ENCODE results near the gene DTNA. TPM values are rescaled to one million over a fixed set of nuclear protein-coding genes. Genes with fewer than 3 reads are reported as not detected.
"Not testable (repeated sequence)": the region's sequence is repeated elsewhere in the genome, so short reads cannot be mapped to it uniquely, and the experiment has no call there.

Gene DTNA
- total RNA-seq, 5 donors from 2014 or later (not counting 1 experiment from before 2014, with no cell fraction given): 0.18 TPM; not detected in 4

DNA sequence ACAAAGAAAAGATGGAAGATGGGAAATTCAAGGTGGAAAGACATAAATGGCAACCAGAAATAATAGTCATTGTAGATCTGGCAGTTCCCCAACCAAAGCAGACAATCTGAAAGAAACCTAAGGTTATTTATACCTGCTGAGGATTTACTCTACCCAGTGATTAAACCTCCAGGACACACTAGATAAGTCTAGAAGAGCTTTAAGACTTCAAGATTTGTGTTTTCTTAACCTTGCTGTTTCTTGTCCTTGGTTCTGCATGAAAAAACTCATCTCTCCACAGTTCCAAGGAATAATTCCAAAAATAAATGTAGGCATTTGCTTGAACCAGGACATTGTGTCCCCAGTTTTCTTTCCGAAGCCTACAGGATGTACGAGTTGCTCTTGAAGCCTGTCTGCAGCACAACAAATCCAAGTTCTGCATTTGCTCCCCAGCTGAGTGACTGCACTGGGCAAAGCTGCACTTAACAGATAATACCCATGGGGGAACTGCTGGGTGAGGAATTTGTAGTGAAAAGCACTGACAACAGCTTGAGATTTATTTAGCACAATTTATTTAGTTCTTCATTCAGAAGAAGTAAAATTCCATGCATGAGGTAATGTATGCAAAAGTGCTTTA, 19.8 kb downstream of the DTNA start:
- Mint-ChIP-seq H3K4me1 (peaks cover 0 to 5% (median 4%) of the 10 kb centered on the region in 3 donors), H3K4me3 (no peak overlapping the region), H3K9me3 (no peaks in the 10 kb centered on the region), H3K27ac (no peak overlapping the region), H3K27me3 (peaks cover 0 to 4% of the 10 kb centered on the region in 2 donors), H3K36me3 (no peaks in the 10 kb centered on the region)
- no peak overlapping the region for H3K27ac ChIP-seq (ENCODE audit: low read length)
- WGBS (ENCODE audit: insufficient coverage): 23% methylated on average over 2 of the region's 2 CpGs
- no peak for DNase-seq
- no peaks in the 10 kb centered on the region for H3K4me1 ChIP-seq (ENCODE audit: control insufficient read depth in 1 of 2, extremely low read depth in 1 of 2, insufficient read depth in 2 of 2, low read length in 2 of 2)
- H3K27me3 ChIP-seq (replicated peaks in 1 of 2; ENCODE audit: control insufficient read depth in 2 of 2, extremely low read depth in 1 of 2, insufficient read depth in 2 of 2, low read length in 1 of 2): peaks cover 0 to 6% of the 10 kb centered on the region in 2 experiments
- ATAC-seq (replicated peaks in 1 of 4): no peak
- H3K4me3 ChIP-seq (ENCODE audit: control insufficient read depth in 1 of 2, extremely low read depth in 1 of 2, low read length in 1 of 2): no peak overlapping the region
- POLR2A ChIA-PET: no interaction called here
- no peaks in the 10 kb centered on the region for H3K9me3 ChIP-seq
- CTCF ChIA-PET: interaction anchor here in 1 of 2 donors (0.5 kb wide), 1 partner anchor 37 kb away, joined by 4 read pairs; no protein-coding TSS in a partner anchor
- H3K36me3 ChIP-seq (ENCODE audit: control insufficient read depth in 2 of 2, extremely low read depth in 1 of 2, insufficient read depth in 1 of 2, low read length in 1 of 2): no peaks in the 10 kb centered on the region

DNA sequence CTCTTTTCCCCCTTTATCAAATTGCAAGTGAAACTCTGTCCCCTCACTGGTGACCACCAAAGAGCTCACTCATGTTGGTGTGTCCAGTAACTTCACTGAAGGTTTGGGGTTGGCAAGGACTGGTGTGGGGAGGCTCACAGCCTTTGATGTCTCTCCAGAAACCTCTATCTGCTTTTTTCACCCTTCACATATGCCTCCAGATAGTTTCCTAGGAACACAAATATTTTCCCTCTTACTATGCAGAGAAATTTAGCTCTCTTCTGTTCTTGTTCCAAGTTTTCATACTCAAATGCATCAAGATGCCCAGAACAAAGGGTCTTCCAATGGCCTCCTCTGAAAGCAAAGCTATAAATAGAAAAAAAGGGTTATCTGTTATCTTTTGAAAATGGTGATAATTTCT, 20.7 kb downstream of the DTNA start:
- Mint-ChIP-seq H3K36me3 (no peaks in the 10 kb centered on the region), H3K9me3 (no peaks in the 10 kb centered on the region), H3K27me3 (peaks cover 0 to 6% of the 10 kb centered on the region in 2 donors), H3K27ac (no peak overlapping the region), H3K4me1 (peaks cover 0 to 5% (median 4%) of the 10 kb centered on the region in 3 donors), H3K4me3 (no peak overlapping the region)
- Histone ChIP-seq H3K9me3 (no peaks in the 10 kb centered on the region), H3K27me3 (replicated peaks in 1 of 2; ENCODE audit: control insufficient read depth in 2 of 2, extremely low read depth in 1 of 2, insufficient read depth in 2 of 2, low read length in 1 of 2) (peaks cover 0 to 6% of the 10 kb centered on the region in 2 experiments), H3K36me3 (ENCODE audit: control insufficient read depth in 2 of 2, extremely low read depth in 1 of 2, insufficient read depth in 1 of 2, low read length in 1 of 2) (no peaks in the 10 kb centered on the region), H3K4me3 (ENCODE audit: control insufficient read depth in 1 of 2, extremely low read depth in 1 of 2, low read length in 1 of 2) (no peak overlapping the region), H3K27ac (ENCODE audit: low read length) (no peak overlapping the region), H3K4me1 (ENCODE audit: control insufficient read depth in 1 of 2, extremely low read depth in 1 of 2, insufficient read depth in 2 of 2, low read length in 2 of 2) (no peaks in the 10 kb centered on the region)
- POLR2A ChIA-PET: interaction anchor here in 1 of 2 donors (0.5 kb wide), 1 partner anchor 1669 kb away, joined by 12 read pairs; no protein-coding TSS in a partner anchor
- DNase-seq (no peak), ATAC-seq (replicated peaks in 1 of 4) (no peak)
- CTCF ChIA-PET: no interaction called here

DNA sequence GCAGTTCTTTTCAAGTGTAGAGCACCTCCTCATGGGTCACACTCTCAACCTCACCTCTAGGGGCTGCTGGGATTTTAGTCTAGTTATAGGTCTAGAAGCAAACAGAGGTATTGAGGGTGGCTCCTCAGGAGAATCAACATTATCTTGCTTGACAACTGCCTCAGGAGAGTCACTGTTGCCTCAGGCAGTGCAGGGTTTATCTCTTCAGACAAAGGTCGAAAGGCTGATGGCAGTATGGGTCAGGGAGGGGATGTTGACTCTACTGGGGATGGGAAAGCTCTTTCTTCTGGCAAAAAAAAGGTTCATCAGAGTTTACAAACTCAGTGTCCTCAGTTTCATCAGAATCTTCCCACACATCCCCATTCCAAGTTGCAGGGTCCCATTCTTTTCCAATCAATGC, 24.0 kb downstream of the DTNA start:
- ChIA-PET POLR2A (interaction anchor here in 1 of 2 donors (0.7 kb wide), 1 partner anchor 113 kb away, joined by 4 read pairs; no protein-coding TSS in a partner anchor), CTCF (no interaction called here)
- H3K36me3 Mint-ChIP-seq: no peaks in the 10 kb centered on the region
- Histone ChIP-seq H3K27me3 (replicated peaks in 1 of 2; ENCODE audit: control insufficient read depth in 2 of 2, extremely low read depth in 1 of 2, insufficient read depth in 2 of 2, low read length in 1 of 2) (no peaks in the 10 kb centered on the region), H3K4me1 (ENCODE audit: control insufficient read depth in 1 of 2, extremely low read depth in 1 of 2, insufficient read depth in 2 of 2, low read length in 2 of 2) (no peaks in the 10 kb centered on the region), H3K36me3 (ENCODE audit: control insufficient read depth in 2 of 2, extremely low read depth in 1 of 2, insufficient read depth in 1 of 2, low read length in 1 of 2) (no peaks in the 10 kb centered on the region), H3K4me3 (ENCODE audit: control insufficient read depth in 1 of 2, extremely low read depth in 1 of 2, low read length in 1 of 2) (no peak overlapping the region), H3K27ac (ENCODE audit: low read length) (no peak overlapping the region), H3K9me3 (no peaks in the 10 kb centered on the region)
- H3K27ac Mint-ChIP-seq: no peak overlapping the region
- ATAC-seq (replicated peaks in 1 of 4): no peak
- no CpG with 5 or more reads among the region's 1 CpG for WGBS (ENCODE audit: insufficient coverage)
- peaks cover 0 to 8% of the 10 kb centered on the region in 2 donors for H3K27me3 Mint-ChIP-seq
- H3K4me1 Mint-ChIP-seq: peaks cover 0 to 5% (median 4%) of the 10 kb centered on the region in 3 donors
- DNase-seq: no peak
- no peaks in the 10 kb centered on the region for H3K9me3 Mint-ChIP-seq
- no peak overlapping the region for H3K4me3 Mint-ChIP-seq

DNA sequence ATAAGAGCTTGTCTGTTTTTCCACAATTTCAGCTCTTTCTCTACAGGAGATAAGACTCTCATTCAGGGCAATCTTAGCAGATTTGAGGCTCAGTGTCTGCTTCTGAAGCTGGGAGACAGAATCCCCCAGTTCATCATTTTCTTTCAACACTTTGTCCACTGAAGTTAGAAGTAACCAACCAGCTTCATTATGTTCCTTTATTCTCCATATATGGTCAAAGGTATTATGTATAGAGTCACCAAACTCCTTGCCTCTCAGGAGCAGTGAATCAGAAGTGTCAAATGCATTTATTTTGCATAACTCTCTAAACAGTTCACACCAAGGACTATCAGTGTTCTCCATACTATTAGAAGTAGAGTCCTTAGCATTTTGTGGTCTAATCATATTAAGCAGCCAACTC, 24.4 kb downstream of the DTNA start:
- H3K4me3 ChIP-seq (ENCODE audit: control insufficient read depth in 1 of 2, extremely low read depth in 1 of 2, low read length in 1 of 2); DNase-seq; H3K36me3 ChIP-seq (ENCODE audit: control insufficient read depth in 2 of 2, extremely low read depth in 1 of 2, insufficient read depth in 1 of 2, low read length in 1 of 2); H3K4me1 ChIP-seq (ENCODE audit: control insufficient read depth in 1 of 2, extremely low read depth in 1 of 2, insufficient read depth in 2 of 2, low read length in 2 of 2); H3K27me3 Mint-ChIP-seq; CTCF ChIA-PET; H3K36me3 Mint-ChIP-seq; H3K4me1 Mint-ChIP-seq; POLR2A ChIA-PET; H3K27ac Mint-ChIP-seq; H3K9me3 ChIP-seq; H3K9me3 Mint-ChIP-seq; H3K27me3 ChIP-seq (replicated peaks in 1 of 2; ENCODE audit: control insufficient read depth in 2 of 2, extremely low read depth in 1 of 2, insufficient read depth in 2 of 2, low read length in 1 of 2); ATAC-seq (replicated peaks in 1 of 4); H3K27ac ChIP-seq (ENCODE audit: low read length); H3K4me3 Mint-ChIP-seq: not testable (repeated sequence)

DNA sequence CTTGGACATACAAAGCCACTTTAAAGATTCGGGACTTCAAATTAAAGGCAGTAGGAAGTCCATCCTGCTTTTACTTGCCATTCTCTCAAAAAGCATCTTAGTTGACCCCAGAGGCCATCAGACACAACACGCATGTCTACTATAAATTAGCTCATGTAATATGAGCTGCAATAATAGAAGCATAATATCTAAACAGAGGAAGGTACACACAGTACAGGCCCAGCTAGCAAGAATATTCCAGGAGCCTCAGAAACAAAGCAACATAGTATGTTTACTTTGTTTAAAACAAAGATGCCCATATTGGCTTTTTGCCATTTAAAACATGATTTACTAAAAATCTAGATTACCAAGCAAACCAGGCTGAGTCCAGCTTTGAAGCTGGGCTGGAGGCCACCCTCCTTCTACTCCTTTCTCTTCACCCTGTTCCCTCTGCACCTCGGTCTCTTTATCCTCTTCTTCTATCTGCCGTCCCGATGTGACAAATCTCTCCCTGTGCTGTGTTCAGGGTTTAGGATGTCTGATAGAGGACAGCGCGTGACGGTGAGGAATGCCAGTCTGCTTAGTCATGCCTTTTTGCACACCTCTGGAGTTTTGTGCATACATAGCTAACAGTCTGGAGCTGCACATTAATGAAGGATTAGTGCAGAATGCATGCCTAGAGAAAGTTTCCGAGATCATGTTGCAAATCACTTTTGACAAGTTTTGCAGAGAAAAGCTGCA, 28.2 kb downstream of the DTNA start:
- Mint-ChIP-seq H3K9me3 (no peaks in the 10 kb centered on the region), H3K36me3 (no peaks in the 10 kb centered on the region), H3K27ac (no peak overlapping the region), H3K27me3 (peaks cover 2 to 7% of the 10 kb centered on the region in 2 donors), H3K4me1 (no peaks in the 10 kb centered on the region), H3K4me3 (no peak overlapping the region)
- H3K27me3 ChIP-seq (replicated peaks in 1 of 2; ENCODE audit: control insufficient read depth in 2 of 2, extremely low read depth in 1 of 2, insufficient read depth in 2 of 2, low read length in 1 of 2): no peaks in the 10 kb centered on the region
- no peak overlapping the region for H3K27ac ChIP-seq (ENCODE audit: low read length)
- ChIA-PET POLR2A (no interaction called here), CTCF (no interaction called here)
- no peak for ATAC-seq (replicated peaks in 1 of 4)
- H3K4me1 ChIP-seq (ENCODE audit: control insufficient read depth in 1 of 2, extremely low read depth in 1 of 2, insufficient read depth in 2 of 2, low read length in 2 of 2): no peaks in the 10 kb centered on the region
- no peaks in the 10 kb centered on the region for H3K9me3 ChIP-seq
- H3K36me3 ChIP-seq (ENCODE audit: control insufficient read depth in 2 of 2, extremely low read depth in 1 of 2, insufficient read depth in 1 of 2, low read length in 1 of 2): no peaks in the 10 kb centered on the region
- 93% methylated on average over 5 of the region's 9 CpGs for WGBS (ENCODE audit: insufficient coverage)
- H3K4me3 ChIP-seq (ENCODE audit: control insufficient read depth in 1 of 2, extremely low read depth in 1 of 2, low read length in 1 of 2): no peak overlapping the region
- DNase-seq: no peak

GRCh38 chr18:34740101-34740500, 30.0 kb downstream of the DTNA start:
- no peaks in the 10 kb centered on the region for H3K4me1 Mint-ChIP-seq
- no peaks in the 10 kb centered on the region for H3K9me3 Mint-ChIP-seq
- no peak for DNase-seq
- H3K27ac Mint-ChIP-seq: no peak overlapping the region
- no peak for ATAC-seq (replicated peaks in 1 of 4)
- H3K4me1 ChIP-seq (ENCODE audit: control insufficient read depth in 1 of 2, extremely low read depth in 1 of 2, insufficient read depth in 2 of 2, low read length in 2 of 2): no peaks in the 10 kb centered on the region
- CTCF ChIA-PET: no interaction called here
- no peaks in the 10 kb centered on the region for H3K27me3 ChIP-seq (replicated peaks in 1 of 2; ENCODE audit: control insufficient read depth in 2 of 2, extremely low read depth in 1 of 2, insufficient read depth in 2 of 2, low read length in 1 of 2)
- no peak overlapping the region for H3K4me3 Mint-ChIP-seq
- no peaks in the 10 kb centered on the region for H3K36me3 Mint-ChIP-seq
- no peaks in the 10 kb centered on the region for H3K36me3 ChIP-seq (ENCODE audit: control insufficient read depth in 2 of 2, extremely low read depth in 1 of 2, insufficient read depth in 1 of 2, low read length in 1 of 2)
- POLR2A ChIA-PET: no interaction called here
- peaks cover 2 to 8% of the 10 kb centered on the region in 2 donors for H3K27me3 Mint-ChIP-seq
- no peaks in the 10 kb centered on the region for H3K9me3 ChIP-seq
- WGBS (ENCODE audit: insufficient coverage): no CpG with 5 or more reads among the region's 1 CpG
- H3K27ac ChIP-seq (ENCODE audit: low read length): no peak overlapping the region
- no peak overlapping the region for H3K4me3 ChIP-seq (ENCODE audit: control insufficient read depth in 1 of 2, extremely low read depth in 1 of 2, low read length in 1 of 2)

Data from T-cell (primary cell).